GM18499 (cell line): ENCODE measurements around the gene TRMT61B.

Source experiments
- ATAC-seq: cut with Tn5 transposase; IDR thresholded peaks from one replicate; pipeline ENCODE4 v1.9.1; 2021; ENCODE audit warnings: moderate number of reproducible peaks; ENCODE audit not compliant: insufficient read depth, unreplicated experiment

The TRMT61B gene

GRCh38 chr2:28868611-28869010 lies 1.5 kb downstream of the TRMT61B start:
- ATAC-seq, result no peak

GRCh38 chr2:28855977-28856376 lies 14.1 kb downstream of the TRMT61B start:
- no peak for ATAC-seq

- no peak for ATAC-seq
Observed at GRCh38 chr2:28855193-28855592, 14.9 kb downstream of the TRMT61B start.

- no peak for ATAC-seq
Observed at GRCh38 chr2:28842042-28842441, 28.1 kb downstream of the TRMT61B start.

GRCh38 chr2:28838971-28839370 lies 31.1 kb downstream of the TRMT61B start:
- no peak for ATAC-seq

- ATAC-seq, result no peak
Observed at GRCh38 chr2:28835781-28836180, 34.3 kb downstream of the TRMT61B start.

GRCh38 chr2:28833740-28834470 lies 36.2 kb downstream of the TRMT61B start:
- no peak for ATAC-seq

GRCh38 chr2:28828382-28828781 lies 41.7 kb downstream of the TRMT61B start:
- ATAC-seq, result no peak

GRCh38 chr2:28824870-28825269 lies 45.2 kb downstream of the TRMT61B start:
- ATAC-seq, result no peak

GRCh38 chr2:28824207-28824606 lies 45.9 kb downstream of the TRMT61B start:
- ATAC-seq, result no peak

- ATAC-seq, result no peak
Observed at GRCh38 chr2:28822036-28822435, 48.1 kb downstream of the TRMT61B start.

- ATAC-seq, result no peak
Observed at GRCh38 chr2:28821295-28821958, 48.7 kb downstream of the TRMT61B start.

- no peak for ATAC-seq
Observed at GRCh38 chr2:28818053-28818452, 52.1 kb downstream of the TRMT61B start.

GRCh38 chr2:28810384-28811285 lies 59.5 kb downstream of the TRMT61B start, which contains the start of gene SPDYA:
Gene SPDYA, plus strand, starts transcription at chr2:28810834. Its CDS starts 5,181 bp downstream, at chr2:28816015.
- no peak for ATAC-seq

GRCh38 chr2:28809927-28810326 lies 60.2 kb downstream of the TRMT61B start:
- no peak for ATAC-seq

- ATAC-seq, result no peak
Observed at GRCh38 chr2:28802975-28803429, 67.1 kb downstream of the TRMT61B start.

GRCh38 chr2:28801726-28802125 lies 68.4 kb downstream of the TRMT61B start:
- ATAC-seq, result no peak
